Germinal center (tissue), 1 donor: Measurements from ENCODE around the gene ZFHX3.
"Not testable (repeated sequence)": the region's sequence is repeated elsewhere in the genome, so short reads cannot be mapped to it uniquely, and the experiment has no call there.

Experiments
- DNase-seq: peaks from one replicate; pipeline ENCODE4 v3.0.0; 2012; ENCODE audit warnings: mixed read lengths, low spot score

Gene ZFHX3

GRCh38 chr16:73047536-73048291, at the start of gene ZFHX3:
Gene ZFHX3, minus strand, starts transcription at chr16:73048128. Its CDS starts 87,983 bp downstream, at chr16:72960145.
- DNase-seq = peak; percentile 64

GRCh38 chr16:73096510-73096909, 48.6 kb upstream of the ZFHX3 start:
- DNase-seq = no peak

GRCh38 chr16:73095885-73096421, 48.0 kb upstream of the ZFHX3 start:
- no peak for DNase-seq

GRCh38 chr16:73095142-73095820, 47.4 kb upstream of the ZFHX3 start:
- DNase-seq = no peak

GRCh38 chr16:73094371-73094770, 46.4 kb upstream of the ZFHX3 start:
- DNase-seq = no peak

GRCh38 chr16:73093146-73094144, 45.5 kb upstream of the ZFHX3 start:
- no peak for DNase-seq

GRCh38 chr16:73092236-73092781, 44.4 kb upstream of the ZFHX3 start:
- no peak for DNase-seq

- DNase-seq = no peak
Measured at GRCh38 chr16:73091174-73091573, 43.2 kb upstream of the ZFHX3 start.

GRCh38 chr16:73089420-73089819, 41.5 kb upstream of the ZFHX3 start:
- no peak for DNase-seq

- DNase-seq = no peak
Measured at GRCh38 chr16:73086108-73086507, 38.2 kb upstream of the ZFHX3 start.

GRCh38 chr16:73083271-73083670, 35.3 kb upstream of the ZFHX3 start:
- DNase-seq = no peak

GRCh38 chr16:73082634-73083051, 34.7 kb upstream of the ZFHX3 start:
- not testable (repeated sequence) for DNase-seq

GRCh38 chr16:73080931-73081330, 33.0 kb upstream of the ZFHX3 start:
- no peak for DNase-seq

- no peak for DNase-seq
Measured at GRCh38 chr16:73076324-73076810, 28.4 kb upstream of the ZFHX3 start.

- DNase-seq = no peak
Measured at GRCh38 chr16:73074382-73074781, 26.5 kb upstream of the ZFHX3 start.

GRCh38 chr16:73072051-73072450, 24.1 kb upstream of the ZFHX3 start:
- not testable (repeated sequence) for DNase-seq

- no peak for DNase-seq
Measured at GRCh38 chr16:73071131-73071940, 23.4 kb upstream of the ZFHX3 start.

- no peak for DNase-seq
Measured at GRCh38 chr16:73069581-73070262, 21.8 kb upstream of the ZFHX3 start.

- DNase-seq = no peak
Measured at GRCh38 chr16:73068541-73069401, 20.8 kb upstream of the ZFHX3 start.
